ENCODE measurements around the gene NXF2B. TPM values are rescaled to one million over a fixed set of nuclear protein-coding genes. Genes with fewer than 3 reads are reported as not detected.

NXF2B gene
- total and polyA plus RNA-seq, 2 experiments from 2014 or later: 0.14 to 0.74 TPM

DNA sequence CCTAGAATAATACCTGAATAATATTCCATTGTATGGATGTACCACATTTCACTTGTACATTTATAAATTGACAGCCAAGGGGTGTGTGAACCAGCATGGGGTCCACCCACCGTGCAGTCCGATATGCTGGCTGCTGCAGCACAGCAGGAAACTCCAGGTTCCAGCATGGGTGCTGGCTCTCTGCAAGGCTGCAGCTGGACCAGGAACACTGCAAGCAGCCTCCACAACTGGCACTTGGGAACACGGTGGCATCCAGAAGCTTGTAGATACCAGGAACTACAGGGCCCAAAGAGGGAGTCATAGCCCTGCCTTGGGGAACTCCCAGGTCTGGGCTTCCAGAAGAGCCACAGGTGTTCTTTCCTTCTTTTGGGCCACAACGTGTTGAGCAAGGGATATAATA lies 101.6 kb downstream of the NXF2B start:
- Mint-ChIP-seq H3K4me1 (no peaks in the 10 kb centered on the region), H3K27ac (no peak overlapping the region), H3K27me3 (ENCODE audit: insufficient read depth, low read depth, poor library complexity) (no peaks in the 10 kb centered on the region), H3K9me3 (no peaks in the 10 kb centered on the region), H3K36me3 (ENCODE audit: low read depth) (no peaks in the 10 kb centered on the region), H3K4me3 (no peak overlapping the region)
- no peaks in the 10 kb centered on the region for H3F3A ChIP-seq (replicated peaks; ENCODE audit: low read depth)
- TF ChIP-seq EZH2 (IDR thresholded peaks at IDR 0.05; ENCODE audit: low read depth, unreplicated experiment): no peak
- TF ChIP-seq, protein P1, sequence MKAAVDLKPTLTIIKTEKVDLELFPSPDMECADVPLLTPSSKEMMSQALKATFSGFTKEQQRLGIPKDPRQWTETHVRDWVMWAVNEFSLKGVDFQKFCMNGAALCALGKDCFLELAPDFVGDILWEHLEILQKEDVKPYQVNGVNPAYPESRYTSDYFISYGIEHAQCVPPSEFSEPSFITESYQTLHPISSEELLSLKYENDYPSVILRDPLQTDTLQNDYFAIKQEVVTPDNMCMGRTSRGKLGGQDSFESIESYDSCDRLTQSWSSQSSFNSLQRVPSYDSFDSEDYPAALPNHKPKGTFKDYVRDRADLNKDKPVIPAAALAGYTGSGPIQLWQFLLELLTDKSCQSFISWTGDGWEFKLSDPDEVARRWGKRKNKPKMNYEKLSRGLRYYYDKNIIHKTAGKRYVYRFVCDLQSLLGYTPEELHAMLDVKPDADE (IDR thresholded peaks at IDR 0.05): no peak
- TF ChIP-seq POLR2AphosphoS5 (IDR thresholded peaks at IDR 0.05; ENCODE audit: low read depth): no peak
- no peak for TF ChIP-seq NANOG (IDR thresholded peaks at IDR 0.05; ENCODE audit: borderline replicate concordance)
- TF ChIP-seq EZH2phosphoT487 (IDR thresholded peaks at IDR 0.05; ENCODE audit: unreplicated experiment): no peak
- no peak for TF ChIP-seq ZNF114 (CRISPR knock-in tag; IDR thresholded peaks at IDR 0.05)
- TF ChIP-seq STAT1 (IDR thresholded peaks at IDR 0.05; ENCODE audit: unreplicated experiment): no peak
- TF ChIP-seq ZNF331 (CRISPR knock-in tag; IDR thresholded peaks at IDR 0.05; ENCODE audit: low read depth): no peak
- TF ChIP-seq JUNB (IDR thresholded peaks at IDR 0.05; ENCODE audit: unreplicated experiment): no peak
- TF ChIP-seq, protein P2, sequence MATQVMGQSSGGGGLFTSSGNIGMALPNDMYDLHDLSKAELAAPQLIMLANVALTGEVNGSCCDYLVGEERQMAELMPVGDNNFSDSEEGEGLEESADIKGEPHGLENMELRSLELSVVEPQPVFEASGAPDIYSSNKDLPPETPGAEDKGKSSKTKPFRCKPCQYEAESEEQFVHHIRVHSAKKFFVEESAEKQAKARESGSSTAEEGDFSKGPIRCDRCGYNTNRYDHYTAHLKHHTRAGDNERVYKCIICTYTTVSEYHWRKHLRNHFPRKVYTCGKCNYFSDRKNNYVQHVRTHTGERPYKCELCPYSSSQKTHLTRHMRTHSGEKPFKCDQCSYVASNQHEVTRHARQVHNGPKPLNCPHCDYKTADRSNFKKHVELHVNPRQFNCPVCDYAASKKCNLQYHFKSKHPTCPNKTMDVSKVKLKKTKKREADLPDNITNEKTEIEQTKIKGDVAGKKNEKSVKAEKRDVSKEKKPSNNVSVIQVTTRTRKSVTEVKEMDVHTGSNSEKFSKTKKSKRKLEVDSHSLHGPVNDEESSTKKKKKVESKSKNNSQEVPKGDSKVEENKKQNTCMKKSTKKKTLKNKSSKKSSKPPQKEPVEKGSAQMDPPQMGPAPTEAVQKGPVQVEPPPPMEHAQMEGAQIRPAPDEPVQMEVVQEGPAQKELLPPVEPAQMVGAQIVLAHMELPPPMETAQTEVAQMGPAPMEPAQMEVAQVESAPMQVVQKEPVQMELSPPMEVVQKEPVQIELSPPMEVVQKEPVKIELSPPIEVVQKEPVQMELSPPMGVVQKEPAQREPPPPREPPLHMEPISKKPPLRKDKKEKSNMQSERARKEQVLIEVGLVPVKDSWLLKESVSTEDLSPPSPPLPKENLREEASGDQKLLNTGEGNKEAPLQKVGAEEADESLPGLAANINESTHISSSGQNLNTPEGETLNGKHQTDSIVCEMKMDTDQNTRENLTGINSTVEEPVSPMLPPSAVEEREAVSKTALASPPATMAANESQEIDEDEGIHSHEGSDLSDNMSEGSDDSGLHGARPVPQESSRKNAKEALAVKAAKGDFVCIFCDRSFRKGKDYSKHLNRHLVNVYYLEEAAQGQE (IDR thresholded peaks at IDR 0.05; ENCODE audit: unreplicated experiment): no peak
- TF ChIP-seq, protein P3, sequence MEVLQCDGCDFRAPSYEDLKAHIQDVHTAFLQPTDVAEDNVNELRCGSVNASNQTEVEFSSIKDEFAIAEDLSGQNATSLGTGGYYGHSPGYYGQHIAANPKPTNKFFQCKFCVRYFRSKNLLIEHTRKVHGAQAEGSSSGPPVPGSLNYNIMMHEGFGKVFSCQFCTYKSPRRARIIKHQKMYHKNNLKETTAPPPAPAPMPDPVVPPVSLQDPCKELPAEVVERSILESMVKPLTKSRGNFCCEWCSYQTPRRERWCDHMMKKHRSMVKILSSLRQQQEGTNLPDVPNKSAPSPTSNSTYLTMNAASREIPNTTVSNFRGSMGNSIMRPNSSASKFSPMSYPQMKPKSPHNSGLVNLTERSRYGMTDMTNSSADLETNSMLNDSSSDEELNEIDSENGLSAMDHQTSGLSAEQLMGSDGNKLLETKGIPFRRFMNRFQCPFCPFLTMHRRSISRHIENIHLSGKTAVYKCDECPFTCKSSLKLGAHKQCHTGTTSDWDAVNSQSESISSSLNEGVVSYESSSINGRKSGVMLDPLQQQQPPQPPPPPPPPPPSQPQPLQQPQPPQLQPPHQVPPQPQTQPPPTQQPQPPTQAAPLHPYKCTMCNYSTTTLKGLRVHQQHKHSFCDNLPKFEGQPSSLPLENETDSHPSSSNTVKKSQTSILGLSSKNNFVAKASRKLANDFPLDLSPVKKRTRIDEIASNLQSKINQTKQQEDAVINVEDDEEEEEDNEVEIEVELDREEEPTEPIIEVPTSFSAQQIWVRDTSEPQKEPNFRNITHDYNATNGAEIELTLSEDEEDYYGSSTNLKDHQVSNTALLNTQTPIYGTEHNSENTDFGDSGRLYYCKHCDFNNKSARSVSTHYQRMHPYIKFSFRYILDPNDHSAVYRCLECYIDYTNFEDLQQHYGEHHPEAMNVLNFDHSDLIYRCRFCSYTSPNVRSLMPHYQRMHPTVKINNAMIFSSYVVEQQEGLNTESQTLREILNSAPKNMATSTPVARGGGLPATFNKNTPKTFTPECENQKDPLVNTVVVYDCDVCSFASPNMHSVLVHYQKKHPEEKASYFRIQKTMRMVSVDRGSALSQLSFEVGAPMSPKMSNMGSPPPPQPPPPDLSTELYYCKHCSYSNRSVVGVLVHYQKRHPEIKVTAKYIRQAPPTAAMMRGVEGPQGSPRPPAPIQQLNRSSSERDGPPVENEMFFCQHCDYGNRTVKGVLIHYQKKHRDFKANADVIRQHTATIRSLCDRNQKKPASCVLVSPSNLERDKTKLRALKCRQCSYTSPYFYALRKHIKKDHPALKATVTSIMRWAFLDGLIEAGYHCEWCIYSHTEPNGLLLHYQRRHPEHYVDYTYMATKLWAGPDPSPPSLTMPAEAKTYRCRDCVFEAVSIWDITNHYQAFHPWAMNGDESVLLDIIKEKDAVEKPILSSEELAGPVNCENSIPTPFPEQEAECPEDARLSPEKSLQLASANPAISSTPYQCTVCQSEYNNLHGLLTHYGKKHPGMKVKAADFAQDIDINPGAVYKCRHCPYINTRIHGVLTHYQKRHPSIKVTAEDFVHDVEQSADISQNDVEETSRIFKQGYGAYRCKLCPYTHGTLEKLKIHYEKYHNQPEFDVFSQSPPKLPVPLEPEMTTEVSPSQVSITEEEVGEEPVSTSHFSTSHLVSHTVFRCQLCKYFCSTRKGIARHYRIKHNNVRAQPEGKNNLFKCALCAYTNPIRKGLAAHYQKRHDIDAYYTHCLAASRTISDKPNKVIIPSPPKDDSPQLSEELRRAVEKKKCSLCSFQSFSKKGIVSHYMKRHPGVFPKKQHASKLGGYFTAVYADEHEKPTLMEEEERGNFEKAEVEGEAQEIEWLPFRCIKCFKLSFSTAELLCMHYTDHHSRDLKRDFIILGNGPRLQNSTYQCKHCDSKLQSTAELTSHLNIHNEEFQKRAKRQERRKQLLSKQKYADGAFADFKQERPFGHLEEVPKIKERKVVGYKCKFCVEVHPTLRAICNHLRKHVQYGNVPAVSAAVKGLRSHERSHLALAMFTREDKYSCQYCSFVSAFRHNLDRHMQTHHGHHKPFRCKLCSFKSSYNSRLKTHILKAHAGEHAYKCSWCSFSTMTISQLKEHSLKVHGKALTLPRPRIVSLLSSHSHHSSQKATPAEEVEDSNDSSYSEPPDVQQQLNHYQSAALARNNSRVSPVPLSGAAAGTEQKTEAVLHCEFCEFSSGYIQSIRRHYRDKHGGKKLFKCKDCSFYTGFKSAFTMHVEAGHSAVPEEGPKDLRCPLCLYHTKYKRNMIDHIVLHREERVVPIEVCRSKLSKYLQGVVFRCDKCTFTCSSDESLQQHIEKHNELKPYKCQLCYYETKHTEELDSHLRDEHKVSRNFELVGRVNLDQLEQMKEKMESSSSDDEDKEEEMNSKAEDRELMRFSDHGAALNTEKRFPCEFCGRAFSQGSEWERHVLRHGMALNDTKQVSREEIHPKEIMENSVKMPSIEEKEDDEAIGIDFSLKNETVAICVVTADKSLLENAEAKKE (CRISPR knock-in tag; IDR thresholded peaks at IDR 0.05): no peak
- no peak for TF ChIP-seq CREB1 (CRISPR knock-in tag; IDR thresholded peaks at IDR 0.05; ENCODE audit: low read depth)
- TF ChIP-seq, protein P4, sequence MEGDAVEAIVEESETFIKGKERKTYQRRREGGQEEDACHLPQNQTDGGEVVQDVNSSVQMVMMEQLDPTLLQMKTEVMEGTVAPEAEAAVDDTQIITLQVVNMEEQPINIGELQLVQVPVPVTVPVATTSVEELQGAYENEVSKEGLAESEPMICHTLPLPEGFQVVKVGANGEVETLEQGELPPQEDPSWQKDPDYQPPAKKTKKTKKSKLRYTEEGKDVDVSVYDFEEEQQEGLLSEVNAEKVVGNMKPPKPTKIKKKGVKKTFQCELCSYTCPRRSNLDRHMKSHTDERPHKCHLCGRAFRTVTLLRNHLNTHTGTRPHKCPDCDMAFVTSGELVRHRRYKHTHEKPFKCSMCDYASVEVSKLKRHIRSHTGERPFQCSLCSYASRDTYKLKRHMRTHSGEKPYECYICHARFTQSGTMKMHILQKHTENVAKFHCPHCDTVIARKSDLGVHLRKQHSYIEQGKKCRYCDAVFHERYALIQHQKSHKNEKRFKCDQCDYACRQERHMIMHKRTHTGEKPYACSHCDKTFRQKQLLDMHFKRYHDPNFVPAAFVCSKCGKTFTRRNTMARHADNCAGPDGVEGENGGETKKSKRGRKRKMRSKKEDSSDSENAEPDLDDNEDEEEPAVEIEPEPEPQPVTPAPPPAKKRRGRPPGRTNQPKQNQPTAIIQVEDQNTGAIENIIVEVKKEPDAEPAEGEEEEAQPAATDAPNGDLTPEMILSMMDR (conservative IDR thresholded peaks at IDR 0.05; ENCODE audit: low read depth in 2 of 2): no peak
- H3K36me3 ChIP-seq (ENCODE audit: insufficient read depth): no peaks in the 10 kb centered on the region
- H3K79me2 ChIP-seq (replicated peaks; ENCODE audit: insufficient read depth): no peaks in the 10 kb centered on the region
- no peaks in the 10 kb centered on the region for H3K9me2 ChIP-seq (ENCODE audit: insufficient read depth)
- H3K4me2 ChIP-seq: no peak overlapping the region
- ATAC-seq (no peak), DNase-seq (ENCODE audit: low spot score) (no peak)
- no peak overlapping the region for H3K4me3 ChIP-seq
- H3K4me1 ChIP-seq (ENCODE audit: insufficient read depth): no peaks in the 10 kb centered on the region
- H3K27me3 ChIP-seq (ENCODE audit: insufficient read depth): no peaks in the 10 kb centered on the region
- no peak overlapping the region for H2AFZ ChIP-seq
- no peaks in the 10 kb centered on the region for H4K20me1 ChIP-seq (replicated peaks; ENCODE audit: insufficient read depth)
- no peak overlapping the region for H3K27ac ChIP-seq (ENCODE audit: low read depth)
